Measurements from ENCODE around the gene SORCS2.

The SORCS2 gene

DNA sequence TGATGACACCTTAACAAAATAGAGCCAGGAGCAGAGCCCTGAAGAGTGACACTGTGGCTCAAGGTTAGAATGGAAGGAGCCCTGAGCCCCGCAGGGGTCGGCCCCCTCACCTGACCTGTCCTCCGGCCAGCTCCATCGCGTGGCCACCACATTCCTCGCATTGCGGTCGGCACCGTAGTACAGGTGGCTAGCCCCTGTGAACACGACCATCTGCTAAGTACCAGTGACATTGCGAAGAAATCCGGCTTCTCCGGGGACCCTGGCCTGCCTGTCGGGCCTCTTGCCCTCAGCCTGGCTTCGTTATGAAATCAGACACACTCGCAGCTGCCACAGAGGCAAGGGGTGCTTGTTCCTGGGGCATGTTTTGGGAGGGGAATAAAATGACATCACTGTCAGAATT, 568.4 kb downstream of the SORCS2 start:
- no peaks in the 10 kb centered on the region for H3K9me3 ChIP-seq (ENCODE audit: control insufficient read depth, insufficient read depth, low read depth, low read length)
- ChIA-PET CTCF (interaction anchor here (1.0 to 3.5 kb wide), 6 partner anchors 9 to 227 kb away, joined by 3 to 37 read pairs (median 4); no protein-coding TSS in a partner anchor), POLR2A (no interaction called here)
- H3K4me3 ChIP-seq (ENCODE audit: low read depth, low read length) = no peak overlapping the region
- peaks cover 0 to 2% of the 10 kb centered on the region in 2 experiments; a peak in 1 of 3 replicates for H3K36me3 ChIP-seq (ENCODE audit: control insufficient read depth in 2 of 2, insufficient read depth in 1 of 2, low read length in 2 of 2)
- no peaks in the 10 kb centered on the region; the same call in 1 of the 2 replicates for H3K4me1 ChIP-seq (ENCODE audit: control insufficient read depth, insufficient read depth, low read length)
- no peak overlapping the region for H3K27ac ChIP-seq (ENCODE audit: extremely low read depth, low read depth, low read length)
- TF ChIP-seq ZNF366 (tag by site-specific recombination; conservative IDR thresholded peaks at IDR 0.05) (no peak), ZBTB17 (tag by site-specific recombination; IDR thresholded peaks at IDR 0.05) (no peak), ZNF624 (tag by site-specific recombination; IDR thresholded peaks at IDR 0.05) (no peak), ZBTB1 (tag by site-specific recombination; IDR thresholded peaks at IDR 0.05) (no peak), ZNF654 (tag by site-specific recombination; IDR thresholded peaks at IDR 0.05; ENCODE audit: low read depth) (no peak), ZBTB20 (tag by site-specific recombination; IDR thresholded peaks at IDR 0.05) (no peak), ZNF623 (tag by site-specific recombination; IDR thresholded peaks at IDR 0.05) (no peak), ZNF473 (tag by site-specific recombination; IDR thresholded peaks at IDR 0.05) (no peak), KLF9 (tag by site-specific recombination; IDR thresholded peaks at IDR 0.05; ENCODE audit: low read depth) (no peak), KLF16 (tag by site-specific recombination; IDR thresholded peaks at IDR 0.05) (no peak), ZNF146 (tag by site-specific recombination; IDR thresholded peaks at IDR 0.05) (no peak), ZNF76 (tag by site-specific recombination; IDR thresholded peaks at IDR 0.05; ENCODE audit: borderline replicate concordance, low read depth) (no peak)
- TF ChIP-seq, protein P1, sequence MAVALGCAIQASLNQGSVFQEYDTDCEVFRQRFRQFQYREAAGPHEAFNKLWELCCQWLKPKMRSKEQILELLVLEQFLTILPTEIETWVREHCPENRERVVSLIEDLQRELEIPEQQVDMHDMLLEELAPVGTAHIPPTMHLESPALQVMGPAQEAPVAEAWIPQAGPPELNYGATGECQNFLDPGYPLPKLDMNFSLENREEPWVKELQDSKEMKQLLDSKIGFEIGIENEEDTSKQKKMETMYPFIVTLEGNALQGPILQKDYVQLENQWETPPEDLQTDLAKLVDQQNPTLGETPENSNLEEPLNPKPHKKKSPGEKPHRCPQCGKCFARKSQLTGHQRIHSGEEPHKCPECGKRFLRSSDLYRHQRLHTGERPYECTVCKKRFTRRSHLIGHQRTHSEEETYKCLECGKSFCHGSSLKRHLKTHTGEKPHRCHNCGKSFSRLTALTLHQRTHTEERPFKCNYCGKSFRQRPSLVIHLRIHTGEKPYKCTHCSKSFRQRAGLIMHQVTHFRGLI (tag by site-specific recombination; IDR thresholded peaks at IDR 0.05) = no peak
- TF ChIP-seq, protein P2, sequence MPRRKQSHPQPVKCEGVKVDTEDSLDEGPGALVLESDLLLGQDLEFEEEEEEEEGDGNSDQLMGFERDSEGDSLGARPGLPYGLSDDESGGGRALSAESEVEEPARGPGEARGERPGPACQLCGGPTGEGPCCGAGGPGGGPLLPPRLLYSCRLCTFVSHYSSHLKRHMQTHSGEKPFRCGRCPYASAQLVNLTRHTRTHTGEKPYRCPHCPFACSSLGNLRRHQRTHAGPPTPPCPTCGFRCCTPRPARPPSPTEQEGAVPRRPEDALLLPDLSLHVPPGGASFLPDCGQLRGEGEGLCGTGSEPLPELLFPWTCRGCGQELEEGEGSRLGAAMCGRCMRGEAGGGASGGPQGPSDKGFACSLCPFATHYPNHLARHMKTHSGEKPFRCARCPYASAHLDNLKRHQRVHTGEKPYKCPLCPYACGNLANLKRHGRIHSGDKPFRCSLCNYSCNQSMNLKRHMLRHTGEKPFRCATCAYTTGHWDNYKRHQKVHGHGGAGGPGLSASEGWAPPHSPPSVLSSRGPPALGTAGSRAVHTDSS (tag by site-specific recombination; IDR thresholded peaks at IDR 0.05) = no peak

DNA sequence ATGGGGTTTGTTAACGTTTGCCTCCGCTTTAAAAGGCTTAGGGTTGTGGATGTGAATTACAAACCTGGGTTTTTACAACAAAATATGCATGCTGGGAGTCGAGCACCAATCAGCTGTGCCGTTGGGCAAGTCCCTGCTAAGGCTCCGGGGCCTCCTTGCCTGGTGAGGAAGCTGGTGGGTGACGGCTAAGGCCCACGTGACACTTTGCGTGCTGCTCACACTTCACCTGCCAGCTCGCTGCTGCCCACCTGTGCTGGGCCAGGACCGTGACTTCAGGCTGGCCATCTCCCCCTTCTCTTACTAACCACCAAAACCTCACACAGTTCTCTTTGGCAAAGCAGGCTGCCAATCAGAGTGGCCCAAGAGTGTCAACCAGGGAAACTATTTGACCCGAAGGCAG, 569.0 kb downstream of the SORCS2 start:
- ChIA-PET CTCF (interaction anchor here (0.7 to 3.5 kb wide), 13 partner anchors 9 to 391 kb away, joined by 3 to 37 read pairs (median 5); no protein-coding TSS in a partner anchor), POLR2A (no interaction called here)
- Histone ChIP-seq H3K9me3 (ENCODE audit: control insufficient read depth, insufficient read depth, low read depth, low read length) (no peaks in the 10 kb centered on the region), H3K36me3 (ENCODE audit: control insufficient read depth in 2 of 2, insufficient read depth in 1 of 2, low read length in 2 of 2) (peaks cover 0 to 2% of the 10 kb centered on the region in 2 experiments; a peak in 1 of 3 replicates), H3K27ac (ENCODE audit: extremely low read depth, low read depth, low read length) (no peak overlapping the region), H3K4me3 (ENCODE audit: low read depth, low read length) (no peak overlapping the region), H3K4me1 (ENCODE audit: control insufficient read depth, insufficient read depth, low read length) (no peaks in the 10 kb centered on the region; the same call in 1 of the 2 replicates)
- TF ChIP-seq ZEB2 (tag by site-specific recombination; IDR thresholded peaks at IDR 0.05) = no peak
- TF ChIP-seq, protein P3, sequence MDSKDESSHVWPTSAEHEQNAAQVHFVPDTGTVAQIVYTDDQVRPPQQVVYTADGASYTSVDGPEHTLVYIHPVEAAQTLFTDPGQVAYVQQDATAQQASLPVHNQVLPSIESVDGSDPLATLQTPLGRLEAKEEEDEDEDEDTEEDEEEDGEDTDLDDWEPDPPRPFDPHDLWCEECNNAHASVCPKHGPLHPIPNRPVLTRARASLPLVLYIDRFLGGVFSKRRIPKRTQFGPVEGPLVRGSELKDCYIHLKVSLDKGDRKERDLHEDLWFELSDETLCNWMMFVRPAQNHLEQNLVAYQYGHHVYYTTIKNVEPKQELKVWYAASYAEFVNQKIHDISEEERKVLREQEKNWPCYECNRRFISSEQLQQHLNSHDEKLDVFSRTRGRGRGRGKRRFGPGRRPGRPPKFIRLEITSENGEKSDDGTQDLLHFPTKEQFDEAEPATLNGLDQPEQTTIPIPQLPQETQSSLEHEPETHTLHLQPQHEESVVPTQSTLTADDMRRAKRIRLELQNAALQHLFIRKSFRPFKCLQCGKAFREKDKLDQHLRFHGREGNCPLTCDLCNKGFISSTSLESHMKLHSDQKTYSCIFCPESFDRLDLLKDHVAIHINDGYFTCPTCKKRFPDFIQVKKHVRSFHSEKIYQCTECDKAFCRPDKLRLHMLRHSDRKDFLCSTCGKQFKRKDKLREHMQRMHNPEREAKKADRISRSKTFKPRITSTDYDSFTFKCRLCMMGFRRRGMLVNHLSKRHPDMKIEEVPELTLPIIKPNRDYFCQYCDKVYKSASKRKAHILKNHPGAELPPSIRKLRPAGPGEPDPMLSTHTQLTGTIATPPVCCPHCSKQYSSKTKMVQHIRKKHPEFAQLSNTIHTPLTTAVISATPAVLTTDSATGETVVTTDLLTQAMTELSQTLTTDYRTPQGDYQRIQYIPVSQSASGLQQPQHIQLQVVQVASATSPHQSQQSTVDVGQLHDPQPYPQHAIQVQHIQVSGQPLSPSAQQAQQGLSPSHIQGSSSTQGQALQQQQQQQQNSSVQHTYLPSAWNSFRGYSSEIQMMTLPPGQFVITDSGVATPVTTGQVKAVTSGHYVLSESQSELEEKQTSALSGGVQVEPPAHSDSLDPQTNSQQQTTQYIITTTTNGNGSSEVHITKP (tag by site-specific recombination; IDR thresholded peaks at IDR 0.05) = no peak
- no peak for TF ChIP-seq ZSCAN16 (tag by site-specific recombination; IDR thresholded peaks at IDR 0.05)
- TF ChIP-seq, protein P4, sequence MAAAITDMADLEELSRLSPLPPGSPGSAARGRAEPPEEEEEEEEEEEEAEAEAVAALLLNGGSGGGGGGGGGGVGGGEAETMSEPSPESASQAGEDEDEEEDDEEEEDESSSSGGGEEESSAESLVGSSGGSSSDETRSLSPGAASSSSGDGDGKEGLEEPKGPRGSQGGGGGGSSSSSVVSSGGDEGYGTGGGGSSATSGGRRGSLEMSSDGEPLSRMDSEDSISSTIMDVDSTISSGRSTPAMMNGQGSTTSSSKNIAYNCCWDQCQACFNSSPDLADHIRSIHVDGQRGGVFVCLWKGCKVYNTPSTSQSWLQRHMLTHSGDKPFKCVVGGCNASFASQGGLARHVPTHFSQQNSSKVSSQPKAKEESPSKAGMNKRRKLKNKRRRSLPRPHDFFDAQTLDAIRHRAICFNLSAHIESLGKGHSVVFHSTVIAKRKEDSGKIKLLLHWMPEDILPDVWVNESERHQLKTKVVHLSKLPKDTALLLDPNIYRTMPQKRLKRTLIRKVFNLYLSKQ (tag by site-specific recombination; IDR thresholded peaks at IDR 0.05; ENCODE audit: borderline replicate concordance) = no peak
- TF ChIP-seq, protein P5, sequence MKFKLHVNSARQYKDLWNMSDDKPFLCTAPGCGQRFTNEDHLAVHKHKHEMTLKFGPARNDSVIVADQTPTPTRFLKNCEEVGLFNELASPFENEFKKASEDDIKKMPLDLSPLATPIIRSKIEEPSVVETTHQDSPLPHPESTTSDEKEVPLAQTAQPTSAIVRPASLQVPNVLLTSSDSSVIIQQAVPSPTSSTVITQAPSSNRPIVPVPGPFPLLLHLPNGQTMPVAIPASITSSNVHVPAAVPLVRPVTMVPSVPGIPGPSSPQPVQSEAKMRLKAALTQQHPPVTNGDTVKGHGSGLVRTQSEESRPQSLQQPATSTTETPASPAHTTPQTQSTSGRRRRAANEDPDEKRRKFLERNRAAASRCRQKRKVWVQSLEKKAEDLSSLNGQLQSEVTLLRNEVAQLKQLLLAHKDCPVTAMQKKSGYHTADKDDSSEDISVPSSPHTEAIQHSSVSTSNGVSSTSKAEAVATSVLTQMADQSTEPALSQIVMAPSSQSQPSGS (tag by site-specific recombination; IDR thresholded peaks at IDR 0.05; ENCODE audit: low read depth) = no peak
- TF ChIP-seq ZNF146 (tag by site-specific recombination; IDR thresholded peaks at IDR 0.05) = no peak
- no peak for TF ChIP-seq ZNF311 (tag by site-specific recombination; IDR thresholded peaks at IDR 0.05; ENCODE audit: borderline replicate concordance)
- TF ChIP-seq, protein P6, sequence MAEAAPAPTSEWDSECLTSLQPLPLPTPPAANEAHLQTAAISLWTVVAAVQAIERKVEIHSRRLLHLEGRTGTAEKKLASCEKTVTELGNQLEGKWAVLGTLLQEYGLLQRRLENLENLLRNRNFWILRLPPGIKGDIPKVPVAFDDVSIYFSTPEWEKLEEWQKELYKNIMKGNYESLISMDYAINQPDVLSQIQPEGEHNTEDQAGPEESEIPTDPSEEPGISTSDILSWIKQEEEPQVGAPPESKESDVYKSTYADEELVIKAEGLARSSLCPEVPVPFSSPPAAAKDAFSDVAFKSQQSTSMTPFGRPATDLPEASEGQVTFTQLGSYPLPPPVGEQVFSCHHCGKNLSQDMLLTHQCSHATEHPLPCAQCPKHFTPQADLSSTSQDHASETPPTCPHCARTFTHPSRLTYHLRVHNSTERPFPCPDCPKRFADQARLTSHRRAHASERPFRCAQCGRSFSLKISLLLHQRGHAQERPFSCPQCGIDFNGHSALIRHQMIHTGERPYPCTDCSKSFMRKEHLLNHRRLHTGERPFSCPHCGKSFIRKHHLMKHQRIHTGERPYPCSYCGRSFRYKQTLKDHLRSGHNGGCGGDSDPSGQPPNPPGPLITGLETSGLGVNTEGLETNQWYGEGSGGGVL (tag by site-specific recombination; IDR thresholded peaks at IDR 0.05) = no peak

Measured in HEK293 (cell line).